Keratinocyte (primary cell): ENCODE data around the gene HS1BP3. TPM values are rescaled to one million over a fixed set of nuclear protein-coding genes. Genes with fewer than 3 reads are reported as not detected.

ENCODE experiments used
- DNase-seq: peaks from one replicate; pipeline ENCODE4 v3.0.0-alpha.2; 2011; ENCODE audit warnings: low read depth, missing footprints, low spot score
- FAIRE-seq: peaks from 2 replicates; lab custom pipeline; 2011; peaks lifted over from hg19 to GRCh38; lab: Jason Lieb, UNC
- H2AFZ ChIP-seq: 2 replicates; pipeline ENCODE4 v1.6.0; 2012; ENCODE audit warnings: low read length, control low read depth, inconsistent platforms; ENCODE audit not compliant: control insufficient read depth
- H3K27ac ChIP-seq: 2 replicates; pipeline ENCODE4 v1.5.1; 2011; ENCODE audit warnings: low read length; ENCODE audit not compliant: control insufficient read depth, insufficient read depth
- H3K27me3 ChIP-seq: 3 replicates; pipeline ENCODE4 v1.6.0; 2011; ENCODE audit warnings: low read length; ENCODE audit not compliant: control insufficient read depth, insufficient read depth; ENCODE audit errors: extremely low read depth
- H3K36me3 ChIP-seq, 2 experiments: 2 replicates in 1 of 2; 3 replicates in 1 of 2; pipeline ENCODE4 v1.5.1; 2011; ENCODE audit warnings: low read length in 2 of 2, mild to moderate bottlenecking in 1 of 2; ENCODE audit not compliant: control insufficient read depth in 2 of 2, insufficient read depth in 2 of 2; ENCODE audit errors: extremely low read depth in 1 of 2
- H3K4me1 ChIP-seq: 3 replicates; pipeline ENCODE4 v1.5.1; 2011; ENCODE audit warnings: low read length; ENCODE audit not compliant: control insufficient read depth, insufficient read depth; ENCODE audit errors: extremely low read depth
- H3K4me2 ChIP-seq: 3 replicates; pipeline ENCODE4 v1.6.0; 2011; ENCODE audit warnings: low read depth, low read length; ENCODE audit not compliant: control insufficient read depth, insufficient read depth; ENCODE audit errors: extremely low read depth
- H3K4me3 ChIP-seq, 3 experiments: fragments of 200-600 bp in 1 of 3; sonication (generic) in 1 of 3; 2 replicates in 2 of 3; 3 replicates in 1 of 3; pipeline ENCODE4 v1.5.1; 2011 to 2016; ENCODE audit warnings: low read length in 3 of 3, mild to moderate bottlenecking in 3 of 3, control low read depth in 2 of 3, inconsistent platforms in 1 of 3, low read depth in 1 of 3, mixed read lengths in 1 of 3, mixed run types in 1 of 3, moderate library complexity in 1 of 3; ENCODE audit not compliant: control insufficient read depth in 2 of 3, insufficient read depth in 2 of 3; ENCODE audit errors: extremely low read depth in 1 of 3
- H3K79me2 ChIP-seq: 2 replicates; pipeline ENCODE4 v1.6.0; 2012; ENCODE audit warnings: low read length; ENCODE audit not compliant: control insufficient read depth, insufficient read depth
- H3K9ac ChIP-seq: 3 replicates; pipeline ENCODE4 v1.6.0; 2011; ENCODE audit warnings: low read length; ENCODE audit not compliant: control insufficient read depth, insufficient read depth; ENCODE audit errors: extremely low read depth
- H3K9me1 ChIP-seq: 3 replicates; pipeline ENCODE4 v1.6.0; 2011; ENCODE audit warnings: low read length; ENCODE audit not compliant: control insufficient read depth, insufficient read depth; ENCODE audit errors: extremely low read depth
- H3K9me3 ChIP-seq: 2 replicates; pipeline ENCODE4 v1.5.1; 2012; ENCODE audit warnings: low read depth, low read length; ENCODE audit not compliant: control insufficient read depth
- H4K20me1 ChIP-seq: 3 replicates; pipeline ENCODE4 v1.6.0; 2011; ENCODE audit warnings: low read length; ENCODE audit not compliant: control insufficient read depth, insufficient read depth; ENCODE audit errors: extremely low read depth
- EZH2 ChIP-seq: IDR thresholded peaks from one replicate; pipeline ENCODE4 v1.6.1; 2012; ENCODE audit warnings: inconsistent platforms, mild to moderate bottlenecking, low read length, moderate library complexity
- dilution Hi-C: fragments of 300-500 bp; cut with MboI; formaldehyde crosslinking; loops from one replicate; pipeline ENCODE4 v1.7.0; 2020; ENCODE audit warnings: low sequenced_read_pairs; ENCODE audit not compliant: extremely low pct_ligation_motif_present
- polyA plus RNA-seq, 5 experiments: library from polyadenylated mRNA; depleted of rRNA in 3 of 5; stranded (reverse) in 3 of 5; stranded (forward) in 1 of 5; unstranded in 1 of 5; fragments of >200 nt; gene quantifications; 1 replicate in 1 of 5; 2 replicates in 3 of 5; 3 replicates in 1 of 5; pipeline versions ENCODE4 v1.2.1 to v1.2.3, GENCODE V29; 2011 to 2012; ENCODE audit warnings: missing spikeins in 2 of 5, low read depth in 1 of 5, low replicate concordance in 1 of 5
- TF ChIP-seq, protein P1 (sequence below), 3 experiments: IDR thresholded peaks in 1 of 3; conservative IDR thresholded peaks in 1 of 3; optimal IDR thresholded peaks in 1 of 3; 2 replicates in 2 of 3; 3 replicates in 1 of 3; pipeline versions ENCODE3 to v1.5.1; 2011; ENCODE audit warnings: low read length in 3 of 3, mild to moderate bottlenecking in 3 of 3, moderate library complexity in 2 of 3, control low read depth in 1 of 3, inconsistent platforms in 1 of 3; ENCODE audit not compliant: insufficient read depth in 2 of 3; ENCODE audit errors: extremely low read depth in 1 of 3

The HS1BP3 gene
- polyA plus RNA-seq, 1 donor (not counting 4 experiments of a cell fraction or from before 2014, with no cell fraction given) = 18.5 TPM

DNA sequence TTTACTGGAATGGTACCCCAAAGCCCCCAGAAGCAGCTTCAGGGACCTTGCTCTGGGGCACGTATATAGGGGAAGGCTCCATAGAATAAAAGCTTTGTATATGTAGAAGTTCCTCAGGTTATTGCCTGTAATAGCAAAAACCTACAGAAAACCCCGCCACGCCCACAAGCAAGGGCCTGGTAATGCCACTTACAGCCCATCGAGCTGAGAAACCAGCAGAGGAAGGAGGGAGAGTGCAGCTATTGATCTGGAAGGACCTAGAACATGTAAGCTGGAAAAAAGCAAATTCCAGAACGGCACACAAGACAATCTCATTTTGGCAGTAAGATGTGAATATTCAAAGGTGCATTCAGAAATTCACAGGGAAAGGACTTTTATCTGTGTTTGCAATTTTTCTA, 15.8 kb downstream of the HS1BP3 start:
- dilution Hi-C loops = no loop called here
- peaks cover 5 to 26% of the 10 kb centered on the region in 2 experiments for H3K36me3 ChIP-seq
- FAIRE-seq (no peak), DNase-seq (no peak)
- H4K20me1 ChIP-seq = peaks cover 3% of the 10 kb centered on the region
- no peak overlapping the region for H3K4me2 ChIP-seq
- no peak overlapping the region for H3K27ac ChIP-seq
- no peak overlapping the region for H2AFZ ChIP-seq
- no peaks in the 10 kb centered on the region for H3K27me3 ChIP-seq
- no peaks in the 10 kb centered on the region for H3K79me2 ChIP-seq
- no peaks in the 10 kb centered on the region for H3K9me3 ChIP-seq
- peaks cover 21% of the 10 kb centered on the region for H3K4me1 ChIP-seq
- H3K4me3 ChIP-seq = no peak overlapping the region
- no peak overlapping the region for H3K9ac ChIP-seq
- TF ChIP-seq, protein P1, sequence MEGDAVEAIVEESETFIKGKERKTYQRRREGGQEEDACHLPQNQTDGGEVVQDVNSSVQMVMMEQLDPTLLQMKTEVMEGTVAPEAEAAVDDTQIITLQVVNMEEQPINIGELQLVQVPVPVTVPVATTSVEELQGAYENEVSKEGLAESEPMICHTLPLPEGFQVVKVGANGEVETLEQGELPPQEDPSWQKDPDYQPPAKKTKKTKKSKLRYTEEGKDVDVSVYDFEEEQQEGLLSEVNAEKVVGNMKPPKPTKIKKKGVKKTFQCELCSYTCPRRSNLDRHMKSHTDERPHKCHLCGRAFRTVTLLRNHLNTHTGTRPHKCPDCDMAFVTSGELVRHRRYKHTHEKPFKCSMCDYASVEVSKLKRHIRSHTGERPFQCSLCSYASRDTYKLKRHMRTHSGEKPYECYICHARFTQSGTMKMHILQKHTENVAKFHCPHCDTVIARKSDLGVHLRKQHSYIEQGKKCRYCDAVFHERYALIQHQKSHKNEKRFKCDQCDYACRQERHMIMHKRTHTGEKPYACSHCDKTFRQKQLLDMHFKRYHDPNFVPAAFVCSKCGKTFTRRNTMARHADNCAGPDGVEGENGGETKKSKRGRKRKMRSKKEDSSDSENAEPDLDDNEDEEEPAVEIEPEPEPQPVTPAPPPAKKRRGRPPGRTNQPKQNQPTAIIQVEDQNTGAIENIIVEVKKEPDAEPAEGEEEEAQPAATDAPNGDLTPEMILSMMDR (optimal IDR thresholded peaks at IDR 0.05 in 1 of 3, IDR thresholded peaks at IDR 0.05 in 1 of 3, conservative IDR thresholded peaks at IDR 0.05 in 1 of 3; ENCODE audit: extremely low read depth in 1 of 3, insufficient read depth in 2 of 3, low read length in 3 of 3) = no peak
- no peak for TF ChIP-seq EZH2
- no peaks in the 10 kb centered on the region for H3K9me1 ChIP-seq

DNA sequence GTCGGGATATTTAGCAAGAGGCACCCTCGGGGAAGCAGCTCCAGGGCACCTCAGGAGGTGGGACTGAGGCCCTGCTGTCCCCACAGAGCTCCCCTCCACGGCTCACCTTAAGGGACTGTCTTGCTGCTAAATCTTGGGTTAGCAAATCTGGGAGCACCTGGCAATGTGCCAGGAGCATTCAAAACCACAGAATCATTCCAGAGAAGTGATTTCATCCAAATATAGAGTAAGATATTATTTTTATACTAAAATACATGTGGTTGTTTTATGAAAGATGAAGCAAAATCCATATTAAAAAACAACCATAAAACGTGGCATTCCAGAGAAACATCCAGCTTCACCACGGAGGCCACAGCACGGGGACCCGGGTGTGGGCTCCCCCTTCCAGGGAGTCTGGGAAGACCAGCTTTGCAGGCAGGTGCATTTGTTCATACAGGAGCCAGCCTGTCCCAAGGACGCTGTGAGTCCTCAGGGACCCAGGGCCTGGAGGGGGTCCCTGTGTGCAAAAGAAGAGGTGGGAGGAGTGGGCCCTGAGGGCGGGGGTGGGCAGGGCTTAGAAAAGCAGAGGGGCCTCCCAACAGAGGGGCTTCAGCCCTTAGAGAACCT, 16.3 kb downstream of the HS1BP3 start:
- TF ChIP-seq EZH2 = no peak
- TF ChIP-seq, protein P1 (optimal IDR thresholded peaks at IDR 0.05 in 1 of 3, IDR thresholded peaks at IDR 0.05 in 1 of 3, conservative IDR thresholded peaks at IDR 0.05 in 1 of 3; ENCODE audit: extremely low read depth in 1 of 3, insufficient read depth in 2 of 3, low read length in 3 of 3) = no peak
- FAIRE-seq (peak; percentile 32), DNase-seq (no peak)
- H2AFZ ChIP-seq = no peak overlapping the region
- H3K9me3 ChIP-seq = no peaks in the 10 kb centered on the region
- no peaks in the 10 kb centered on the region for H3K79me2 ChIP-seq
- H3K4me2 ChIP-seq = no peak overlapping the region
- H3K9me1 ChIP-seq = no peaks in the 10 kb centered on the region
- H4K20me1 ChIP-seq = peaks cover 3% of the 10 kb centered on the region
- H3K27me3 ChIP-seq = no peaks in the 10 kb centered on the region
- dilution Hi-C loops = no loop called here
- H3K4me3 ChIP-seq = no peak overlapping the region
- H3K4me1 ChIP-seq = peaks cover 21% of the 10 kb centered on the region
- H3K27ac ChIP-seq = no peak overlapping the region
- H3K9ac ChIP-seq = no peak overlapping the region
- H3K36me3 ChIP-seq = peaks cover 3 to 24% of the 10 kb centered on the region in 2 experiments
